GM19043 (cell line): ENCODE results near the gene SGCA.

Experiments
- ATAC-seq: cut with Tn5 transposase; IDR thresholded peaks from one replicate; pipeline ENCODE4 v1.9.1; 2021; ENCODE audit warnings: low read depth; ENCODE audit not compliant: unreplicated experiment

SGCA gene

DNA sequence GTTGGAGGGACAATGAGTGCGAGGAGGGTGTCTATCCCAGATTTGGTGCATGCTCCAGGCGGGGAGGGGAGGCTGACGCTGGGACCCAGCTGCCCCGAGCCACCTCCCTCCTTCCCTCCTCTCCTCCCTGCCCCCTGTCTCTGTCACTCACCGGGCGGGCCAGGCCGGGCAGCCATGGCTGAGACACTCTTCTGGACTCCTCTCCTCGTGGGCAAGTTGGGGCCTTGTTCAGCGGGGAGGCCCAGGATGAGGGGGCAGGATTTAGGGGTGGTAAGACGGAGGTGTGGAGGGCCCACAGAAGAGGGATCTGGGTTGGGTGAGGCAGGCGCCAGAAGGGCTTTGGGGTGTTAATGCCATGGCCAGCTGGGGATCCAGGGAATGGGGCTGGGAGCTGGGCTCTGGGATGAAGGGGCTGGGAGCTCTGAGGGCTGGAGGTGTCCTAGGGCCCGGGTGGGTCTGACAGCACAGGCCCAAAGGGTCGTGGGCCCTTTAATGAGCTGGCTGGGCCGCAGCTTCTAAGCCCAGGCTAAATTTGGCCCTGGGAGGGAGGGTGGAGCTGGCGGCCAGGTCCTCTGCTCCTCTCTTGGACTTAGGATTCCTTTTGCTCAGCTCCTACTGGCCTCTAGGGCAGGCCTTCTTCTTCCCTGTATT lies at the start of gene SGCA:
Gene SGCA (plus strand): TSS at position 139 of the 651 bp plus-strand sequence. CDS start 36 bp downstream, at position 175.
- no peak for ATAC-seq

DNA sequence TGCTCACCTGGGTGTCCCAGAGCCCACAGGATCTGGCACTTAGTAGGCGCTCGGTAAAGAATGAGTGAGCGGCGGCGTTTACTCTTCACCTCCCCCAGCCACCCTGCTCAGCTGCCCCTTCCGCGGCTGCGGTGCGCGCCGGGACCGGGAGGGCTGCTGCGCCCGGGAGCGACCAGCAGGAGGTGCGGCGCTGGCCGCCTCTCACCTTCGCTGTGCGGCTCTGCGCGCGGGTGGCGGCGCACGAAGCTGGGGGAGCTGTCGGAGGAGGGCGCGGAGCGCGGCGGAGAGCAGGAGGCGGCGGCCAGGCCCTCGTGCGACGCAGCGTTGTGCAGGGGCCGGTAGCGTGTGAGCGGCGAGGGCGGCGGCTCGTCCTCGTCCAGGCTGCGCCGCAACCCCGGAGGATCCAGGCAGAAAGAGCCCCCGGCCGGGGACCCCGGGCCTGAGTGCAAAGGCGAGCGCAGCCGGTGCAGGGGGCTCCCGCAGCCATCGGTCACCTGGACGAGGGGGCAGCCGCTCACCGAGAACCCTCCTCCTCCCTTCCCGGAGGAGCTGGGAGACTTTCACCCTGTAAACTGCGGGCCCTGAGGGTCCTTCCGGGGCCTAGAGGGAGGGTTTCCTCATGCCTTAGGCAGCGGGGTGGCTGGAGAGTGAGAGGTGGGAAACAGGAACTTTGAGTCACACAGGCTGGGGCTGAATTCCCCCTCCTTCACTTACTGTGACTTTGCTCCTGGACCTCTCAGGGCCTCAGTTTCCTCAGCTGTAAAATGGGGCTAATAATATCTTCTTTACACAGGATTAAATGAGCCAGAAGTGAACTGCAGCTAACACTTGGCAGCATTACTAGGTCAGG lies 48.4 kb upstream of the SGCA start:
- ATAC-seq = no peak

DNA sequence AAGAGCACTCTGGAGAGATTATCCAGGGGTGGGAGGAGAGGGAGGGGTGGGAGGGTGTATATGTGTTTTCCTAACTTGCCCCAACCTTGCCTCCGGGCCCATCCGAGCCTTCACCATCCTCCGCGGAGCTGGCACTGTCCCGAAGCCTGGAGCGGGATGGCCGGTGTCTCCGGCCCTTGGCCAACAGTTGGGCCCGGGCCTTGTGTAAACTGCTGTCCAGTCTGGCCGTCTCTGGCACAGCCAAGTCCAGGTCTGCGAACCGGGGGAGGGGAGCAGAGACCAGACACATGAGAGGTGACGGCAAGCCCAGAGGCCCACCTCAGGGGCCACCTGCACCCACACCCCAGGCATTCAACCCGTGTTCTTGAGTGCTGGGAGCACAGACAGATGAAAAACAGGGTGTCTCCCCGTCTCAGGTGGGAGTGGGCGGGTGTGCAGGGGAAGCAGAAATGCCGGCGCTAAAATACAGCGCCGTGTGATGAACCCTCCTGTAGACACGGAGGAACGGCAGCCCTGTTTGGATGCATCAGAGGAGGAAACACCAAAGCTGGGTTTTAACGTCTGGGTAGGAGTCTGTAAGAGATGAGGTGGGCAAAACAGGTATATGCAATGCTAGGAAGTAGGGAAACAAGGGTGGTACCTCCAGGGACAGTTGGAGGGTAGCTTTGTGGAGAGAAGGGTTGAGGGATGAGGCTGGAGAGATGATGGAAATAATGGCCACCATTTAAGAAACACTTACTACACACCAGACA lies 47.6 kb upstream of the SGCA start:
- ATAC-seq = no peak

DNA sequence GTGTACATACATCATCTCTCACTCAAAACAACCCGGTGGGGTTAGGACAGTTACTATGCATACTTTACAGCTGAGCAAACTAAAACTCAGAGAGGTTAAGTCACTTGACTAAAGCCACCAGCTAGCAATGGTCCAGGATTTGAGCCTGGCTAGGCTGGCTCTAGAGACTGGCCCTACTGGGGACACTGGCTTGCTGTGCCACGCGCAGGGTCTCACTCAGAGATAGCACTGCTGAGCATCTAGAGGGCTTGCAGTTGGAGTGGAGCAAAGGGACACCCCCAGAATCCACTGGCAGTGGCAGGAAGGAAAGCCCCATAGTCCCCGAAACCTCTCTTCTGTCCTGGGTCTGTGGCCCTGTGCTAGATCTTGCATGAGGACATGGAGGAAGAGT lies 47.0 kb upstream of the SGCA start:
- ATAC-seq = no peak

DNA sequence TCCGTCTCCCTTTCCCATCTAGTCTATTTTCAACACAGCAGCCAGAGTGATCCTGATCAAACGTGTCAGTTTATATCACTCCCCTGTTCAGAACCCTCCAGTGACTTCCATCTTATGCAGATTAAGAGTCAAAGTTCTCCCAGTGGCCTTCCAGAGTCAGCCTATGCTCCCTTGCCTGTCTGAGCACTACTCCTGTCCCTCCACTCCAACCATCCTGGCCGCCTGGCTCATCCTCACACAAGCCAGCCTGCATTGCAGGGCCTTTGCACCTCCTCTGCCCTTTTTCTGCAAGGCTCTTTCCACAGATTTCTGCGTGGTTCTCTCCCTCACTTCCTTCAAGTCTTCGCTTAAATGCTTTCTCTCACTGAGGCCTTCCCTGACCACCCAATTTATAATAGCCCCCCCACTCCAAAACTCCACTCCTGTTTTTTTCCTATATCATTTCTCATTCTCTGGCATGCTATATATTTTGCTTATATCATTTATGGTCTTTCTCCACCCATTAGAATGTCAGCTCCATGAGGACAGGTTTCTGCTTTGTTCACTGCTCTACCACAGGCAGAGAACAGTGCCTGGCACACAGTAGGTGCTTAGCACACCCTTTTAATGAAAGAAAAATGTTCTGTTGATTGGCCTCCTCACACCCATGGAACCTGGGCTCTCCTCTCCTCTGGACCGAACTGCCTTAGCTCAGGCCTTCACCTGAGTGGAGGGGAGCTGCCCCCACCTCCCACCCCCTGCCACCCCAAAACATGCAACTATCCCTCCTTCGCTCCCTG lies 45.1 kb upstream of the SGCA start:
- ATAC-seq = no peak

DNA sequence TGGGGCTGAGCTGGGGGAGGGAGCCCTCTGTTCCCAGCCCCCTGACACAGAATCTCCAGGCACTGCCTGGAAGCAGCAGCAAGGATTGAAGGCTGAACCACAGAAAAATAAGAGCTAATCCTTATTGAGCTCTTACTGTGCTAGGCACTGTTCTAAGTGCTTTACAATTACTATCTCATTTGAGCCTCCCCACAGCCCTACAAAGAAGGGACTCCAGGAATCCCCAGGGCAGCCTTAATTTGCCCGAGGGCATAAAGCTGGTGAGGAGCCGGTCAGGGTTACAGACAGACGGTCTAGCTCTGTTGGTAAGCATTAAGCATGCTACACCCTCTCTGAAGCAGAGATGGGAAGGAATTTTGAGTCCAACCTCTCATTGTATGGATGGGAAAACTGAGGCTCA lies 42.9 kb upstream of the SGCA start:
- no peak for ATAC-seq

DNA sequence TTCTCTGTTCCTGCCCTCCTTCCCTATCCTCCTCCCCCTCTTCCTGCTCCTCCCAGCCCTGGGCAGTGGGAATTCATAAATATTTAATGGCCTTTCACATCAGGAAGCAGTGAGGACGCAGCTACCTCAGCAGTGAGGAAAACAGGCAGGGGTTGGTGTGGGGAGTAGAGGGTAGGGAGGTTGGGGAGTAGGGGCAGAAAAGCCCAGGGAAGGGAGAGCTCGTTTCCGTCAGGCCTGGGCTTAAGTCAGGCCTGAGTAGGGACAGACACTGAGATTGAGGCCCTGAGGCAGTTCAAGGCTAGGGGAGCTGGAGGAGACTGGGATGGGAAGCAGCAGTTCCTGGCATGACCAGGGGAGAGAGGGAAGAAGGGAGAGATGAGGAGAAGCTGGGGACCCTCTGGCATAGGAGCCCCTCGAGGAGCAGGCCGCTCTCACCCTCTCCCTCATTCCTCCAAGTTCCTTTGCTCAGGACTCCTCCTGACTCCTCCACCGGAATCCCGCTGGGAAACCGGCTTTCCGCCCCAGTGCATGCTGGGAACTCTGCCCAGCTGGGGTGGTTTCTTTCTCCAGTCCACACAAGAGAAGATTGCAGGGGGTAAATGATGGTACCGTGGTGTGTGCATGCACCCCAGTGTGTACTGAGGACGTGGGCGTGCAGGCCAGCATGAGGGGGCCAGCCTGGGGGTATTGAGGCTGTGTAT lies 42.0 kb upstream of the SGCA start:
- ATAC-seq = no peak

DNA sequence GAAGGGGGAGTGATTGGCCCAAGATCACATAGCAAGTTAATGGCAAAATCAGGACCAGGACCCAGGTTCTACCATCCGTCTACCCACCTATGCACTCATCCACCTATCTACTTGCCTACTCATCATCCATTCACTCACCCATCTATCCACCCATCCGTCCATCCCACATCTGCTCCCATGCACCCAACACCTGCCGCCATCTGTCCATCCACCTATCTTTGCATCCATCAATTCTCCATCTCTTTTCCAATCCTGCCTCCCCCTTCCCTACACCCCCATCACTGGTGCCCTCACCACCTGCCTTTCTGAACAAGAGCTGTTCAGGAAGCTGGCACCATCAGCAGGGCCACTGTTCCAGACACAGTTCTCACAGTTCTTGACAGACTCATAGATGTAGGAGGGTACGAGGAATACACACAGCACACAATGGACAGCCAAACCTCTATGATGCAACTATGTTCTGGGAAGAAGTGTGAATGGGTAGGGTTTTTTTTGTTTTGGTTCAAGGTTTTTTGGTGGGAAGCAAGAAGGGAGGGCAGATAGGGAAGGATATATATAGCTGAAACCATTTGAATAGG lies 40.3 kb upstream of the SGCA start:
- no peak for ATAC-seq

DNA sequence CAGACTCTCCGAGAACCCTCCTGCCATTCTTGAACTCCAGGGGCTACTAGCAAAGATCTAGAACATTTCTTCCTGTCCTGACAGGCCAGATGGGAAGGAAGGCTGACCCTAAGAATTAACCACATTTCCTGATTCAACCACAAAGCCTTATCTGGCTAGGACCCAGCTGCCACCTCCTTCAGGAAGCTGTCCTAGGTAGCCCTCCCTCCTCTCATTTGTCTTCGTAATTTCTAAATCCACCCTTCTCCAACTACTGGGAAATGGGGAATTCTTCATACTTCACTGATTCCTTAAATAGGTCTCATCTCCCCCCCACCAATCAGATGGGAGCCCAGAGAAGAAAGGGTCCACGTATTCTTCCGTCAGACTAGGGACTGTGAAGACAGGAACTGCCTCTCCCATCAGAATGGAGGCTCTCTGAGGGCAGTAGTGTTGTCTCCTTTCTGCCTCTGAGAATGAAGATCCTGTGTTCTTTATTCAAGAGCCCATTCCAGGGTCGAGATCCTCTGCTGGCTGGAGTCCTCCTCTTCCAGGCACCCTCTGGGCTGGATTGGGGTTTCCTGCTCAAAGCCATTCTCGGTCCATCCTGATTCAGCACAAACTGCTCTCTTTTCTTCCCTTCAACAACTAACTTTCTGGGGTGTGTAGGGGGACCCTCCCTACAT lies 38.0 kb upstream of the SGCA start:
- no peak for ATAC-seq

DNA sequence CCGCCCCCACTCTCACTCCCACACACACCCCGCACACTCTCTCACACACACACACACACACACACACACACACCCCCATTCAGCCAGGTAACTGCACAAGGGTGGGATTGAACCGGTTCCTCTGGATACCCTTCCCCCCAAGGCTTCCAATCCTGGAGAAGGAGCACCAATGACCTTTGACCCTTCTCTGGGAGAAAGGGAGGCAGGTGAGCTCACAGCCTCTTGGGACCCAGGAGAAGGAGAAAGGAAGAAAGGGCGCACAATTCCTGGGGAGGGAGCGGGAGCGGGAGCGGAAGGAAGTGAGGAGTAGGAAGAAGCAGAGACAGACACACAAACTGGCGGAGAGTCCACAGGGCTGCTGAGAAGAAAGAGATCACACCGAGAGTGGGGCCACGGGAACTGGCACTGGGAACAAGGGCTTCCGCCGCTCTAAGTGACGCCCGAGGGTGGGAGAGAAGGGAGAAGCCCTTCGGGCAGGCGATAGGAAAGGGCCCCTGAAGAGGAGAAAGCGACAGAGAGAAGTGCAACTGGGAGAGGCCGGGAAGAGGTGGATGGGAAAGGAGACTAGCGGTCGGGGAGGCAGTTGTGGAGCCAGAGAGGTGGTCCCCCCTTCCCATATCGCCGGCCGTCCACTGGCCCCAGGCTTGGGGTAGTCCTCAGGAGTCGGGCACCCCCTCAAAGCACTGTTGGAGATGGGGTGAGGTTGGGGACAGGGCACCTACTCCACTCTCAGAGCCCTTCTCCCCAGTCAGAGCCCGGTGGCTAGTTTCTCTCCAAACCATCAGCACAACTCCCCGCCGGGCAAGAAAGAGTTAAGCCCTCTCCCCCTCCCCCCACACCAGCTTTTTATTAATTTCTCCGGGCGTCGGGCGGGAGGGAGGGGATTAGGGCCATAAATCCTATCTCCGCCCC lies 37.1 kb upstream of the SGCA start:
- no peak for ATAC-seq

DNA sequence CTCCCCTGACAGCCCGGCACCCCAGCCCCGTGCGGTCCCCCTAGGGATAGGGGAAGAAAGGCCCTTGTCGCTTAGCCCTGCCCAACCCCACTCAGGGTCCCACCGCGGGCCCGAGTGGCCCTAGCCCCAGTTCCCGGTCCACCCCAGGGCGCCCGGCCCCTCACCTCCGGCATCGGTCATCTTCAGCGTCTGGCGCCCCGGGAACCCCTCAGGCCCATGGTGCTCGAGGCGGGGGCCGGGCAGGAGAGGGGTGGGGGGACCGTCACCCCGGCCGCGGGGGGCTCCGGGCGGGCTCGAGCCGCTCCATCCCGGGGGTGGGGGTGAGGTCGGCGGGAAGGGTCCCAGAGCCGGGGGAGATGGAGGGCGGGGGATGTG lies 36.5 kb upstream of the SGCA start:
- no peak for ATAC-seq

DNA sequence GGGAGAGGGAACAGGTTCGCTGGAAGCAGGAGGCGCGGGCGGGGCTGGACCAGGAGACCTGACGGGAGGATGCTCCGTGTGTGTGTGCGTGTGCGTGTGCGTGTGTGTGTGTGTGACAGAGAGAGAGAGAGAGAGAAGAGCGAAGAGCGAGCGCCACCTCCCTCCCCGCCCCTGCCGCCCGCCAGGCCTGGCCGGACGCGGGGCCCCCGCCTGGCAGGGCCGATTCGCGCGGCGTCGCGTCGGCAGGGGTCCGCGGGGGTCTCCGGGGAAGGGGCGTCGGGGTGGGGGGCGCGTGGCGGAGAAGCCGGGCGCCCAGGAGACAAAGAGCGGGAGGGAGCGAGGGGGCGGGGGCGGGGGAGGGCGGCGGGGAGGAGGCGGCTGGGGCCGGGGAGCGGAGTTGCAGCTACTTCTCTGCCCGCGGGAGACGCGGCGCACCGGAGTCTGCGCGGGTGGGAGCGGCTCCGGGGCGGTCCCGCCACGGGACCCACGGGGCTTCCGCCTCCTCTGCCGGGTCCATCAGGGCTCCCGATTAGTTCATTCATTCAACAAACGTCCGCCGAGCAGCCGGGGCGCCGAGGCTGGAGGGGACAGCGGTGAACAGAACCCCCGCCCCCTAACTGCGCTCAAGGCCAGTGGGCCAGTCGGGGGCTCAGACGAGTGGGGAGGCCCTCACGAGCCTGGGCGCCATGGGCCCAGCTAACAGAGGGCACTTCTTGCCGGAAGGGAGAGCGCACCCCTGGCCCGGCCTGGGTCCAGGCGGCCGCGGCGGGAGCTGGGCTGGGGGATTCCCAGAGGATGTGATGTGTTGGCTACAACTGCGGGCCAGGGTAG lies 35.9 kb upstream of the SGCA start, which contains the start of gene SAMD14:
Gene SAMD14 (minus strand): TSS at position 433 of the 831 bp plus-strand sequence. CDS start 5,201 bp downstream, outside the sequence.
- no peak for ATAC-seq

DNA sequence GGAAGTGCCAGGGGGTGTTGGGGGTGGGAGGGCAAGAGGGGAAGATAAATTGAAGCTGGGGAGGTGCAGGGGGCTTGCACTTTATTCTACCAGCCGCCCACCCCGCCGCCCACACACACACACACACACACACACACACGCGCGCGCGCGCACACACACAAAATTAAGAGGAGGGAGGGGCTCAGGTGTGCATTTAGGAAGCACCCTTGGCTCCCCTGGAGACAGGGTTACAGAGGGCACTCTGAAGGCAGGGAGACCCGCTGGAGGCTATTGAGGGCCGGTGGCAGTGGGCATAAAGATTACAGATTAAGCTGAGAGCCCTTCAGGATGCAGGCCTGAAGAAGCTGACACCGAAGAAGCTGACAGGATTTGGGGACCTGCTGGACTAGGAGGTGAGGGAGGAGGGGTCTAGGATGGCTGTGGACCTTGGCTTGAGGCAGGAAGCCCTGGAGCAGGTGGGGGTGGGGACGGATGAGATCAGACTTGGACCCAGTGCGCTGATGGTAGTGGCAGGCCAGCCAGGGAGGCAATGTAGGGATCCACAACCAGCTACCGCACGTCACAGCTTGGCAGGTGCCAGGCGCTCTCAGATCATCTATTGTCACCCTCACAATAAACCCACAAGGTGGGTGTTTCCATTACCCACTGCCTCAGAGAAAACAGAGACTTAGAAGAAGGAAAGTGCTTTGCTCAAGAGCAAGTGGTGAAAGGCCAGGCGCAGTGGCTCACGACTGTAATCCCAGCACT lies 35.1 kb upstream of the SGCA start:
- ATAC-seq = no peak

DNA sequence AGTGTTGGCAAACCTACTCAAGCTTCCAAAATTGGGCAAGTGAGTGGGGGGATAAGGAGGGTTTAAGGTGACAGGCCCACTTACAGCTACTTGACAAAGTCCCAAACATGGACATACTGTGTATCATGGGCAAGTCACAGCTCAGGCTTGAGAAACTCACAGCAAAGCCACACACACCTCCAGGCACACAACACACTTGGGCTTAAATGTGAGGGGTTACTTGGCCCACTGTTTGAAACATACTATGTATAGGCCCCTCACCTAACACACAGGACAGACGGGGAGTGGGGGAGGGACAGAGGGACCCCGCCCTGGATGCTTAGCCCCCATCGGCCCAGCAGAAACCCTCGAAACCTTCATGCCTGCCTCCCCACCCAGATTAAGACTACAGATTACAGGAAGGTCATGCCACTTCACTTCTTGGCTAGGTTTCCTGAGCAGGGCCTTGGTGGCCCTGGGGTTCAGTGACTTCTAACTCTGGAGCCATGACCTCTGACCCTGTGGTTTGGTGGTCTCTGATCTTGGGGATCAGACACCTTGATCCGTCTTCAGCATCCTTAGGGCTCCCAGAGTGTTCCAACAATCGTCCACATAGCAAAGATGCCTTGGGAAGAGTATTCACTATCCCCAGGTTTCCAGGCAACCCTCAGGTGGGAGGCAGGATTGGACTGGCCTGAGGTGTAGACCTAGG lies 33.6 kb upstream of the SGCA start:
- ATAC-seq = no peak

DNA sequence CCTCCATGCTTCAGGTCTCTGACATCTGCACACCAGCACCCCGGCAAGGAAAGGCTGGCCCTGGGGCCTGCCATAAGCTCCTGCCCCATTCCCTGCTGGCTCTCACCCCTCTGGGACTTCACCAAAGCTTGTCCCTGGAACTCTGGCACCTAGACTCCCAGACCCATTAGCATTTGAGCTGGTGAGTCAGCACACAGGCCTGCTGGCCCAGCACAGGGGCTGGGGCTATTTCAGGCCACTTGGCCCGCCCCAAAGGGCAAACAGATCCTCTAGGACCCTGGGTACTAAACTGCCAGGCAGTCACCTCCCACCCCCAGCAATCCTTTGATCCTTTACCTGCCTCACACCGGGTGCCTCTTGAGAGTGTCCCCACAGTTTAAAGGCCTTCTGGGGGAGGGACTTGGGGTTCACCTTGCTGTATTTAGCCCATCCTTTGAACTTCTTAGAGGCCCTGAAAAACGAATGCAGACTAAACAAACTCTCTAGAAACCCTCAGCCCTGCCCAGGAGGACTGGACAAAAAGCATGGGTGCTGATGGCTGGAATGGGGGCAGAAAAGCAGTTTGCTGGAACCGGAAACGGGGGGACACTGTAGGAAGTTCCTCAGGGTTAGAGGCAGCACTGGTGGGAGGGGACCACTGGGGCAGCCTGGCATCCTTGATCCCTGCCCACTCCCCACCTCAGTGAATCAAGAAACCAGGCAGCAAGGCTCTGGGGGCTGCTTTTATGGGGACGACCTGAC lies 32.6 kb upstream of the SGCA start:
- ATAC-seq = no peak
